SK-N-SH treated with all-trans-retinoic acid at 6 μM for 48 hours (cell line): ENCODE measurements around the gene EPM2A.

Source experiments
- CSDC2 ChIP-seq: fragments of 250-450 bp; sonication (Bioruptor Pico); IDR thresholded peaks from 2 replicates; pipeline ENCODE4 v1.5.0; 2020; ENCODE audit warnings: mild to moderate bottlenecking, moderate library complexity
- ESRRG ChIP-seq: fragments of 250-450 bp; sonication (Bioruptor Pico); IDR thresholded peaks from 2 replicates; pipeline ENCODE4 v1.6.1; 2021; ENCODE audit warnings: mild to moderate bottlenecking
- ISL1 ChIP-seq: fragments of 250-450 bp; sonication (Bioruptor Pico); IDR thresholded peaks from 2 replicates; pipeline ENCODE4 v2.1.2; 2022; ENCODE audit warnings: mild to moderate bottlenecking, moderate library complexity
- OSR1 ChIP-seq: fragments of 250-450 bp; sonication (Bioruptor Pico); IDR thresholded peaks from 2 replicates; pipeline ENCODE4 v1.8.0; 2022; ENCODE audit warnings: moderate library complexity, mild to moderate bottlenecking, inconsistent platforms
- PPARA ChIP-seq: fragments of 250-450 bp; sonication (Bioruptor Pico); IDR thresholded peaks from 2 replicates; pipeline ENCODE4 v1.5.0; 2020; ENCODE audit warnings: mild to moderate bottlenecking, borderline replicate concordance
- RARB ChIP-seq: fragments of 250-450 bp; sonication (Bioruptor Pico); IDR thresholded peaks from 2 replicates; pipeline ENCODE4 v1.8.0; 2021; ENCODE audit warnings: mild to moderate bottlenecking, moderate library complexity
- TCF4 ChIP-seq: fragments of 250-450 bp; sonication (Bioruptor Pico); IDR thresholded peaks from 2 replicates; pipeline ENCODE4 v1.8.0; 2021; ENCODE audit warnings: mild to moderate bottlenecking, moderate library complexity, borderline replicate concordance
- ZC3H10 ChIP-seq: fragments of 250-450 bp; sonication (Bioruptor Pico); IDR thresholded peaks from 2 replicates; pipeline ENCODE4 v1.5.1; 2021; ENCODE audit warnings: mild to moderate bottlenecking, moderate library complexity
- ZFP30 ChIP-seq: fragments of 450-650 bp; formaldehyde crosslinking; IDR thresholded peaks from 2 replicates; pipeline ENCODE4 v1.5.0; 2022; ENCODE audit warnings: mild to moderate bottlenecking, moderate library complexity
- ZNF565 ChIP-seq: fragments of 450-650 bp; formaldehyde crosslinking; conservative IDR thresholded peaks from 2 replicates; pipeline ENCODE4 v1.5.0; 2020; ENCODE audit warnings: low read depth, mild to moderate bottlenecking, moderate library complexity
- ZNF8 ChIP-seq: fragments of 450-650 bp; formaldehyde crosslinking; IDR thresholded peaks from 2 replicates; pipeline ENCODE4 v1.5.0; 2020; ENCODE audit warnings: mild to moderate bottlenecking, moderate library complexity
- TF ChIP-seq, protein P1 (sequence below): fragments of 250-450 bp; sonication (Bioruptor Pico); IDR thresholded peaks from 2 replicates; pipeline ENCODE4 v1.5.1; 2020; ENCODE audit warnings: low read depth, mild to moderate bottlenecking, moderate library complexity
- TF ChIP-seq, protein P2 (sequence below): fragments of 250-450 bp; sonication (Bioruptor Pico); IDR thresholded peaks from 2 replicates; pipeline ENCODE4 v1.8.0; 2021; ENCODE audit warnings: low read depth, mild to moderate bottlenecking, moderate library complexity, borderline replicate concordance
- TF ChIP-seq, protein P3 (sequence below): fragments of 250-450 bp; sonication (Bioruptor Pico); IDR thresholded peaks from 2 replicates; pipeline ENCODE4 v1.5.1; 2021; ENCODE audit warnings: mild to moderate bottlenecking, moderate library complexity

DNA sequence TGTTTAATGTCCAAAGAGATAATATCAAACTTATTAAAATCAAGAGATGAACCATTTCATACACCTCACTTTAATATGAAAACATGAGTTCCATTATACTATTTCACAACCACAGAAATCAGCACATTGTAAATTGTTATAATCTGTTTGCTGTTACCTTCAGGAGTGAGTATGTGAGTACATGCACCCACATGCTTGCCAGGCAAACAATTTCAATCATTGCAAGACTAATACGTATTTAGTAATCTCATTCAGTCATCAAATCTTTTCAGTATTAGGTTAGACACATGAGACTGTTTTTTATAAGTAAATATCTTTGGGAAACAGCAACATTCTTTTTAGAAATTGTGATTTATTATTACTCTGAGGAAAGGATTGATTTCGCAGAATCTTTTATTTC is 9.3 kb upstream of the EPM2A start:
- TF ChIP-seq, protein P1, sequence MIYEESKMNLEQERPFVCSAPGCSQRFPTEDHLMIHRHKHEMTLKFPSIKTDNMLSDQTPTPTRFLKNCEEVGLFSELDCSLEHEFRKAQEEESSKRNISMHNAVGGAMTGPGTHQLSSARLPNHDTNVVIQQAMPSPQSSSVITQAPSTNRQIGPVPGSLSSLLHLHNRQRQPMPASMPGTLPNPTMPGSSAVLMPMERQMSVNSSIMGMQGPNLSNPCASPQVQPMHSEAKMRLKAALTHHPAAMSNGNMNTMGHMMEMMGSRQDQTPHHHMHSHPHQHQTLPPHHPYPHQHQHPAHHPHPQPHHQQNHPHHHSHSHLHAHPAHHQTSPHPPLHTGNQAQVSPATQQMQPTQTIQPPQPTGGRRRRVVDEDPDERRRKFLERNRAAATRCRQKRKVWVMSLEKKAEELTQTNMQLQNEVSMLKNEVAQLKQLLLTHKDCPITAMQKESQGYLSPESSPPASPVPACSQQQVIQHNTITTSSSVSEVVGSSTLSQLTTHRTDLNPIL (CRISPR knock-in tag): no peak
- TF ChIP-seq ZFP30 (CRISPR knock-in tag) (no peak), ZNF565 (CRISPR knock-in tag) (no peak), PPARA (CRISPR knock-in tag) (no peak), ZNF8 (CRISPR knock-in tag) (no peak), ESRRG (no peak), ISL1 (CRISPR knock-in tag) (no peak), ZC3H10 (CRISPR knock-in tag) (no peak), RARB (CRISPR knock-in tag) (no peak), OSR1 (CRISPR knock-in tag) (no peak), CSDC2 (no peak), TCF4 (no peak)
- TF ChIP-seq, protein P2, sequence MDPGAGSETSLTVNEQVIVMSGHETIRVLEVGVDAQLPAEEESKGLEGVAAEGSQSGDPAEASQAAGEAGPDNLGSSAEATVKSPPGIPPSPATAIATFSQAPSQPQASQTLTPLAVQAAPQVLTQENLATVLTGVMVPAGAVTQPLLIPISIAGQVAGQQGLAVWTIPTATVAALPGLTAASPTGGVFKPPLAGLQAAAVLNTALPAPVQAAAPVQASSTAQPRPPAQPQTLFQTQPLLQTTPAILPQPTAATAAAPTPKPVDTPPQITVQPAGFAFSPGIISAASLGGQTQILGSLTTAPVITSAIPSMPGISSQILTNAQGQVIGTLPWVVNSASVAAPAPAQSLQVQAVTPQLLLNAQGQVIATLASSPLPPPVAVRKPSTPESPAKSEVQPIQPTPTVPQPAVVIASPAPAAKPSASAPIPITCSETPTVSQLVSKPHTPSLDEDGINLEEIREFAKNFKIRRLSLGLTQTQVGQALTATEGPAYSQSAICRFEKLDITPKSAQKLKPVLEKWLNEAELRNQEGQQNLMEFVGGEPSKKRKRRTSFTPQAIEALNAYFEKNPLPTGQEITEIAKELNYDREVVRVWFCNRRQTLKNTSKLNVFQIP: no peak
- TF ChIP-seq, protein P3, sequence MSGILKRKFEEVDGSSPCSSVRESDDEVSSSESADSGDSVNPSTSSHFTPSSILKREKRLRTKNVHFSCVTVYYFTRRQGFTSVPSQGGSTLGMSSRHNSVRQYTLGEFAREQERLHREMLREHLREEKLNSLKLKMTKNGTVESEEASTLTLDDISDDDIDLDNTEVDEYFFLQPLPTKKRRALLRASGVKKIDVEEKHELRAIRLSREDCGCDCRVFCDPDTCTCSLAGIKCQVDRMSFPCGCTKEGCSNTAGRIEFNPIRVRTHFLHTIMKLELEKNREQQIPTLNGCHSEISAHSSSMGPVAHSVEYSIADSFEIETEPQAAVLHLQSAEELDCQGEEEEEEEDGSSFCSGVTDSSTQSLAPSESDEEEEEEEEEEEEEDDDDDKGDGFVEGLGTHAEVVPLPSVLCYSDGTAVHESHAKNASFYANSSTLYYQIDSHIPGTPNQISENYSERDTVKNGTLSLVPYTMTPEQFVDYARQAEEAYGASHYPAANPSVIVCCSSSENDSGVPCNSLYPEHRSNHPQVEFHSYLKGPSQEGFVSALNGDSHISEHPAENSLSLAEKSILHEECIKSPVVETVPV (CRISPR knock-in tag): no peak
